A549 (cell line): Measurements from ENCODE around the gene RAMP1. TPM values are rescaled to one million over a fixed set of nuclear protein-coding genes. Genes with fewer than 3 reads are reported as not detected.

ENCODE experiments used
- ATAC-seq, 2 experiments: fragments of 200-7000 bp in 1 of 2; fragments of >200 bp in 1 of 2; cut with Nextera tagmentation in 1 of 2; cut with Tn5 transposase in 1 of 2; 3 replicates each; pipeline versions ENCODE4 v1.8.0 to v1.9.1; 2018 to 2020; ENCODE audit warnings: mild to moderate bottlenecking in 1 of 2, moderate library complexity in 1 of 2
- CTCF ChIA-PET: fragments of 300-600 bp; sonication (Branson Sonifier 250); formaldehyde crosslinking; extraction: SDS; loops from one replicate; lab custom pipeline; 2021; ENCODE audit warnings: antibody characterized with exemption, inconsistent platforms; lab: Yijun Ruan, JAX
- POLR2A ChIA-PET: fragments of 350-600 bp; formaldehyde crosslinking; extraction: SDS; loops from one replicate; lab custom pipeline; 2021; ENCODE audit warnings: antibody characterized with exemption, inconsistent platforms; lab: Yijun Ruan, JAX
- DNase-seq, 2 experiments: peaks; one replicate each; pipeline versions ENCODE4 v3.0.0 to v3.0.0-alpha.2; 2011 to 2016; ENCODE audit warnings: low read depth in 1 of 2, low spot score in 1 of 2
- FAIRE-seq: peaks from 2 replicates; lab custom pipeline; 2011; peaks lifted over from hg19 to GRCh38; lab: Jason Lieb, UNC
- H3K27ac ChIP-seq, 2 experiments: fragments of >200 bp; sonication (Bioruptor Twin); formaldehyde crosslinking; 3 replicates each; pipeline ENCODE4 v1.5.1; 2016 to 2017
- H3K4me1 ChIP-seq: fragments of >200 bp; sonication (Bioruptor Twin); formaldehyde crosslinking; 3 replicates; pipeline ENCODE4 v1.6.1; 2016
- H3K4me2 ChIP-seq: fragments of >200 bp; sonication (Bioruptor Twin); formaldehyde crosslinking; 3 replicates; pipeline ENCODE4 v1.6.1; 2016
- H3K4me3 ChIP-seq: fragments of >200 bp; sonication (Bioruptor Twin); formaldehyde crosslinking; 3 replicates; pipeline ENCODE4 v1.5.1; 2016
- H3K9me3 ChIP-seq: fragments of >200 bp; sonication (Bioruptor Twin); formaldehyde crosslinking; 3 replicates; pipeline ENCODE4 v1.6.1; 2016
- BHLHE40 ChIP-seq: IDR thresholded peaks from 2 replicates; pipeline ENCODE4 v1.6.1; 2012; ENCODE audit warnings: low read depth, low read length, inconsistent platforms
- CBX2 ChIP-seq: fragments of 200-600 bp; sonication (generic); IDR thresholded peaks from 2 replicates; pipeline ENCODE4 v1.6.1; 2016; ENCODE audit warnings: low read depth, mild to moderate bottlenecking, borderline replicate concordance
- CHD2 ChIP-seq: fragments of 150-350 bp; IDR thresholded peaks from 2 replicates; pipeline ENCODE4 v1.6.1; 2014; ENCODE audit warnings: low read length; ENCODE audit not compliant: partially characterized antibody
- EHF ChIP-seq: fragments of 250-450 bp; sonication (Bioruptor Pico); IDR thresholded peaks from 2 replicates; pipeline ENCODE4 v1.5.0; 2020; ENCODE audit warnings: mild to moderate bottlenecking
- EHMT2 ChIP-seq: fragments of 200-600 bp; sonication (generic); IDR thresholded peaks from 2 replicates; pipeline ENCODE4 v1.6.1; 2016; ENCODE audit warnings: antibody characterized with exemption, low read depth, mild to moderate bottlenecking, moderate library complexity
- EP300 ChIP-seq, 2 experiments: fragments of >200 bp; sonication (Bioruptor Twin); formaldehyde crosslinking; IDR thresholded peaks; 2 replicates in 1 of 2; 3 replicates in 1 of 2; pipeline ENCODE4 v1.6.1; 2016 to 2017
- ESRRA ChIP-seq: fragments of 150-350 bp; IDR thresholded peaks from 2 replicates; pipeline ENCODE4 v1.6.1; 2014; ENCODE audit warnings: mild to moderate bottlenecking, low read length, borderline replicate concordance
- GATA3 ChIP-seq: IDR thresholded peaks from 2 replicates; pipeline ENCODE4 v1.6.1; 2012; ENCODE audit warnings: borderline replicate concordance
- HDAC2 ChIP-seq: fragments of 200-600 bp; sonication (generic); IDR thresholded peaks from 2 replicates; pipeline ENCODE4 v1.6.1; 2016
- HEYL ChIP-seq: fragments of 250-450 bp; sonication (Bioruptor Pico); IDR thresholded peaks from 2 replicates; pipeline ENCODE4 v1.8.0; 2021; ENCODE audit warnings: mild to moderate bottlenecking, moderate library complexity
- HOXB13 ChIP-seq: fragments of 250-450 bp; sonication (Bioruptor Pico); IDR thresholded peaks from 2 replicates; pipeline ENCODE4 v1.5.0; 2020; ENCODE audit warnings: low read depth, mild to moderate bottlenecking, moderate library complexity
- HOXB5 ChIP-seq: fragments of 250-450 bp; sonication (Bioruptor Pico); IDR thresholded peaks from 2 replicates; pipeline ENCODE4 v1.5.0; 2020; ENCODE audit warnings: mild to moderate bottlenecking, moderate library complexity
- JUN ChIP-seq, 2 experiments: fragments of >200 bp; sonication (Bioruptor Twin); formaldehyde crosslinking; IDR thresholded peaks; 2 replicates in 1 of 2; 3 replicates in 1 of 2; pipeline ENCODE4 v1.6.1; 2016 to 2017
- KDM1A ChIP-seq: fragments of 200-600 bp; sonication (generic); IDR thresholded peaks from 2 replicates; pipeline ENCODE4 v1.6.1; 2016; ENCODE audit warnings: low read depth, mild to moderate bottlenecking
- MAFK ChIP-seq: fragments of 450-650 bp; IDR thresholded peaks from 2 replicates; pipeline ENCODE4 v1.6.1; 2014; ENCODE audit not compliant: partially characterized antibody
- MAZ ChIP-seq: fragments of 150-350 bp; IDR thresholded peaks from 2 replicates; pipeline ENCODE4 v1.6.1; 2014; ENCODE audit warnings: antibody characterized with exemption, low read depth, low read length, borderline replicate concordance
- NPAS2 ChIP-seq: fragments of 250-450 bp; sonication (Bioruptor Pico); IDR thresholded peaks from 2 replicates; pipeline ENCODE4 v1.8.0; 2022; ENCODE audit warnings: mild to moderate bottlenecking, moderate library complexity, borderline replicate concordance
- NR3C1 ChIP-seq: fragments of >200 bp; sonication (Bioruptor Twin); formaldehyde crosslinking; IDR thresholded peaks from 3 replicates; pipeline ENCODE4 v1.6.1; 2017
- PHF8 ChIP-seq: fragments of 200-600 bp; sonication (generic); IDR thresholded peaks from 2 replicates; pipeline ENCODE4 v1.6.1; 2016; ENCODE audit warnings: low read depth, mild to moderate bottlenecking, antibody characterized with exemption, moderate library complexity, borderline replicate concordance
- POLR2A ChIP-seq: IDR thresholded peaks from 2 replicates; pipeline ENCODE4 v1.6.1; 2012; ENCODE audit warnings: mild to moderate bottlenecking, low read length
- RAD21 ChIP-seq, 2 experiments: fragments of >200 bp in 1 of 2; sonication (Bioruptor Twin) in 1 of 2; formaldehyde crosslinking in 1 of 2; IDR thresholded peaks in 1 of 2; conservative IDR thresholded peaks in 1 of 2; 2 replicates in 1 of 2; 3 replicates in 1 of 2; pipeline ENCODE4 v1.6.1; 2012 to 2018; ENCODE audit warnings: inconsistent platforms in 1 of 2
- RCOR1 ChIP-seq: fragments of 150-350 bp; IDR thresholded peaks from 2 replicates; pipeline ENCODE4 v1.6.1; 2014; ENCODE audit warnings: antibody characterized with exemption, low read length, low read depth
- ZFP36 ChIP-seq: fragments of 450-650 bp; IDR thresholded peaks from 2 replicates; pipeline ENCODE4 v1.6.1; 2014; ENCODE audit warnings: borderline replicate concordance; ENCODE audit not compliant: partially characterized antibody
- ZSCAN20 ChIP-seq: fragments of 250-450 bp; sonication (Bioruptor Pico); IDR thresholded peaks from 2 replicates; pipeline ENCODE4 v1.8.0; 2022; ENCODE audit warnings: mild to moderate bottlenecking, moderate library complexity
- WGBS: methylation state at CpG from one replicate; pipeline ENCODE4 v1.1.6; 2017; ENCODE audit errors: missing lambda C conversion rate; 5-methylcytosine and 5-hydroxymethylcytosine counted together
- polyA plus RNA-seq, 4 experiments: library from polyadenylated mRNA; depleted of rRNA in 3 of 4; stranded (reverse); fragments of >200 nt; fragmentation: RNase III in 1 of 4; extraction: RNeasy Plus Mini Kit Qiagen cat#74134 plus additional on column Dnase treatment in 1 of 4; gene quantifications; 2 replicates in 3 of 4; 3 replicates in 1 of 4; pipeline ENCODE4 v1.2.3, GENCODE V29; 2011 to 2017
- TF ChIP-seq, protein P1 (sequence below): fragments of >200 bp; sonication (Bioruptor Twin); formaldehyde crosslinking; IDR thresholded peaks from 3 replicates; pipeline ENCODE4 v1.6.1; 2016
- TF ChIP-seq, protein P2 (sequence below): fragments of >200 bp; sonication (Bioruptor Twin); formaldehyde crosslinking; IDR thresholded peaks from 2 replicates; pipeline ENCODE4 v1.6.1; 2016
- TF ChIP-seq, protein P3 (sequence below): fragments of >200 bp; sonication (Bioruptor Twin); formaldehyde crosslinking; IDR thresholded peaks from 3 replicates; pipeline ENCODE4 v1.5.1; 2016
- TF ChIP-seq, protein P4 (sequence below): IDR thresholded peaks from 2 replicates; pipeline ENCODE4 v1.6.1; 2012
- TF ChIP-seq, protein P5 (sequence below): IDR thresholded peaks from 2 replicates; pipeline ENCODE4 v1.6.1; 2012
- TF ChIP-seq, protein P6 (sequence below): fragments of 250-450 bp; sonication (Bioruptor Pico); IDR thresholded peaks from 2 replicates; pipeline ENCODE4 v1.5.0; 2021; ENCODE audit warnings: mild to moderate bottlenecking, moderate library complexity, borderline replicate concordance

The RAMP1 gene
- polyA plus RNA-seq, 2 of the 4 experiments (the other 2 are of a cell fraction) = not detected

DNA sequence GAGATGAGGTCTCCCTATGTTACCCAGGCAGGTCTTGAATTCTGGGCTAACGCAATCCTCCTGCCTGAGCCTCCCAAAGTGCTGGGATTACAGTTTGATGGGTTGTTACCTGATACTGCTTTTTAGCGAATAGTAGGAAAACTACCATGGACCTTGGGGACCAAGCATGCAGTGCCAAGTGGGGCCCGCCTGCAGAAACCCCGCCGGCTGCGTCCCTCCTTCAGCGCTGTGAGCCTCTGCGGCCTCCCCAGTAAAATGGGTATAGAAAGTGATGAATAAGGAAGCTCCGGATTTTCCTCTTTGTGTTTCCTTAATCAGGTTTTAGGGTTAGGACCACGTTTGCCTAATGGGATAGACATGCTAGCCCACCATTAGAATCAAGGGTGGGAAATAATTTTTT, 30.4 kb downstream of the RAMP1 start:
- CTCF ChIA-PET = interaction anchor here (0.7 to 1.2 kb wide), 2 partner anchors 30 to 271 kb away, joined by 4 to 5 read pairs; no protein-coding TSS in a partner anchor
- H3K9me3 ChIP-seq = no peaks in the 10 kb centered on the region
- no peak for TF ChIP-seq RCOR1
- TF ChIP-seq ESRRA = no peak
- TF ChIP-seq BHLHE40 = no peak
- no peak for TF ChIP-seq KDM1A
- no peak for TF ChIP-seq HOXB5
- TF ChIP-seq POLR2A = no peak
- TF ChIP-seq, protein P1, sequence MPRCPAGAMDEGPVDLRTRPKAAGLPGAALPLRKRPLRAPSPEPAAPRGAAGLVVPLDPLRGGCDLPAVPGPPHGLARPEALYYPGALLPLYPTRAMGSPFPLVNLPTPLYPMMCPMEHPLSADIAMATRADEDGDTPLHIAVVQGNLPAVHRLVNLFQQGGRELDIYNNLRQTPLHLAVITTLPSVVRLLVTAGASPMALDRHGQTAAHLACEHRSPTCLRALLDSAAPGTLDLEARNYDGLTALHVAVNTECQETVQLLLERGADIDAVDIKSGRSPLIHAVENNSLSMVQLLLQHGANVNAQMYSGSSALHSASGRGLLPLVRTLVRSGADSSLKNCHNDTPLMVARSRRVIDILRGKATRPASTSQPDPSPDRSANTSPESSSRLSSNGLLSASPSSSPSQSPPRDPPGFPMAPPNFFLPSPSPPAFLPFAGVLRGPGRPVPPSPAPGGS = no peak
- no peak for TF ChIP-seq ZFP36
- no peak for TF ChIP-seq RAD21 (conservative IDR thresholded peaks at IDR 0.05 in 1 of 2, IDR thresholded peaks at IDR 0.05 in 1 of 2)
- TF ChIP-seq, protein P2, sequence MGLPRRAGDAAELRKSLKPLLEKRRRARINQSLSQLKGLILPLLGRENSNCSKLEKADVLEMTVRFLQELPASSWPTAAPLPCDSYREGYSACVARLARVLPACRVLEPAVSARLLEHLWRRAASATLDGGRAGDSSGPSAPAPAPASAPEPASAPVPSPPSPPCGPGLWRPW = no peak
- no peak for TF ChIP-seq MAZ
- TF ChIP-seq PHF8 = no peak
- no peak for TF ChIP-seq NR3C1
- TF ChIP-seq, protein P3, sequence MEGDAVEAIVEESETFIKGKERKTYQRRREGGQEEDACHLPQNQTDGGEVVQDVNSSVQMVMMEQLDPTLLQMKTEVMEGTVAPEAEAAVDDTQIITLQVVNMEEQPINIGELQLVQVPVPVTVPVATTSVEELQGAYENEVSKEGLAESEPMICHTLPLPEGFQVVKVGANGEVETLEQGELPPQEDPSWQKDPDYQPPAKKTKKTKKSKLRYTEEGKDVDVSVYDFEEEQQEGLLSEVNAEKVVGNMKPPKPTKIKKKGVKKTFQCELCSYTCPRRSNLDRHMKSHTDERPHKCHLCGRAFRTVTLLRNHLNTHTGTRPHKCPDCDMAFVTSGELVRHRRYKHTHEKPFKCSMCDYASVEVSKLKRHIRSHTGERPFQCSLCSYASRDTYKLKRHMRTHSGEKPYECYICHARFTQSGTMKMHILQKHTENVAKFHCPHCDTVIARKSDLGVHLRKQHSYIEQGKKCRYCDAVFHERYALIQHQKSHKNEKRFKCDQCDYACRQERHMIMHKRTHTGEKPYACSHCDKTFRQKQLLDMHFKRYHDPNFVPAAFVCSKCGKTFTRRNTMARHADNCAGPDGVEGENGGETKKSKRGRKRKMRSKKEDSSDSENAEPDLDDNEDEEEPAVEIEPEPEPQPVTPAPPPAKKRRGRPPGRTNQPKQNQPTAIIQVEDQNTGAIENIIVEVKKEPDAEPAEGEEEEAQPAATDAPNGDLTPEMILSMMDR = no peak
- no peak for TF ChIP-seq HEYL (CRISPR knock-in tag)
- no peak for TF ChIP-seq EHF (CRISPR knock-in tag)
- TF ChIP-seq MAFK = no peak
- TF ChIP-seq, all 56 proteins: peak for 0
- no peak for FAIRE-seq
- no peak for DNase-seq
- Histone ChIP-seq H3K4me1 (peaks cover 9% of the 10 kb centered on the region), H3K4me3 (no peak overlapping the region), H3K27ac (no peak overlapping the region), H3K4me2 (no peak overlapping the region)
- POLR2A ChIA-PET = no interaction called here
- 94% methylated on average over 10 of the region's 10 CpGs for whole genome bisulfite sequencing
- no peak for ATAC-seq

DNA sequence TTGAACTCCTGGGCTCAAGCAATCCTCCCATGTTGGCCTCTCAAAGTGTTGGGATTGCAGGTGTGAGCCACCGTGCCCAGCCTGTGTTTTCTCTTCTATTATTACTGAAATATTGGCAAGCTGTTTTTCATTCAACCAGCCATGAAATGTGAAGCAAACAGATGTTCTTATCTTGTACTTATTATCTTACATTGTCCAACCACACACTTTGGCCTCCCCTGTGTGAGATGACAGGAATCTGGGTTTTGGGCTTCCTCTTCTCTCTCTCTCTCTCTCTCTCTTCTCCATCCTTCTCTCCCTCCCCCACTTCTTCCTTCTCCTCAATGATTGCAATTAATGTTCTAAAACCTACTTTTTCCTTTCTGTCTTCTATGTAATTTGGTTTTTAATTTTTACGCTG, 33.1 kb downstream of the RAMP1 start:
- H3K9me3 ChIP-seq = no peaks in the 10 kb centered on the region
- TF ChIP-seq, protein P4, sequence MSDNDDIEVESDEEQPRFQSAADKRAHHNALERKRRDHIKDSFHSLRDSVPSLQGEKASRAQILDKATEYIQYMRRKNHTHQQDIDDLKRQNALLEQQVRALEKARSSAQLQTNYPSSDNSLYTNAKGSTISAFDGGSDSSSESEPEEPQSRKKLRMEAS = no peak
- TF ChIP-seq EP300 (IDR thresholded peaks at IDR 0.05) = no peak
- peaks cover 9% of the 10 kb centered on the region for H3K4me1 ChIP-seq
- ChIA-PET POLR2A (no interaction called here), CTCF (interaction anchor here (2.0 kb wide), 1 partner anchor 31 kb away, joined by 6 read pairs; no protein-coding TSS in a partner anchor)
- no peak overlapping the region for H3K27ac ChIP-seq
- no peak overlapping the region for H3K4me2 ChIP-seq
- ATAC-seq (no peak), FAIRE-seq (no peak), DNase-seq (no peak)
- H3K4me3 ChIP-seq = no peak overlapping the region
- WGBS = 95% methylated on average over 2 of the region's 2 CpGs

DNA sequence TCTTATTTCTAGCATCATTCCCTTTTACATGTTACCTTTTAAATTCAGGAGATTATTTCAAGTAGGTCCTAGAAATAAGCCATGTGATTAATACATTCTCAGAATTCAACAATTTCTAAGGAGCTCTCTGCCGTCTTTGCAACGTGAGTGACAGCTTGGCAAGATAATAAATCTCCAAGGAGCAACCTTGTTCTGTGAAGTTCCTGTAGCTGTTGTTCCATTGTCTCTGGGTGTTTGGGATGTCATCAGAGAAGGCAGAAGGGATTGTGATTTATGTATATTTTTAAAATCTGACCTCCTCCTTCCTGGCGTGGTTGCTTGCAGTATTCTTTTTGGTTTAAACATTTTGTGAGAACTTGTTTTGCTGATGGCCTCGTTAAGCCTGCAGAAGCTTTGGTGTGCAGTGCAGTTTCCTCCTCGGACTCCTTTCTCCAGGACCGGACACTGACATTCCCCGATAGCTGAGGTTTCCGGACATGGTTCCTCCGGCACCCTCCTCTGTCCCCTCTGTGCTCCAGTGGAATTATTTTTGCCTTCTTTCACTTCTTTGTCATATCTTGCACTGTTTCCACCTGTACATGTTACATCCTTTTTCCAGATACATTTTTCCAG, 33.7 kb downstream of the RAMP1 start:
- Histone ChIP-seq H3K9me3 (no peaks in the 10 kb centered on the region), H3K4me2 (no peak overlapping the region), H3K27ac (no peak overlapping the region), H3K4me1 (peaks cover 7% of the 10 kb centered on the region), H3K4me3 (no peak overlapping the region)
- ATAC-seq (no peak), FAIRE-seq (no peak), DNase-seq (no peak)
- CTCF ChIA-PET = interaction anchor here (2.0 kb wide), 1 partner anchor 30 kb away, joined by 6 read pairs; no protein-coding TSS in a partner anchor
- WGBS = 83% methylated on average over 9 of the region's 9 CpGs
- POLR2A ChIA-PET = no interaction called here
- TF ChIP-seq NR3C1 (no peak), CBX2 (no peak), HOXB13 (CRISPR knock-in tag) (no peak), JUN (IDR thresholded peaks at IDR 0.05) (no peak), KDM1A (no peak), ZSCAN20 (CRISPR knock-in tag) (no peak), NPAS2 (CRISPR knock-in tag) (no peak), CHD2 (no peak), EHMT2 (no peak), MAZ (no peak), HDAC2 (no peak), GATA3 (no peak), EHF (CRISPR knock-in tag) (no peak)
- TF ChIP-seq, protein P5, sequence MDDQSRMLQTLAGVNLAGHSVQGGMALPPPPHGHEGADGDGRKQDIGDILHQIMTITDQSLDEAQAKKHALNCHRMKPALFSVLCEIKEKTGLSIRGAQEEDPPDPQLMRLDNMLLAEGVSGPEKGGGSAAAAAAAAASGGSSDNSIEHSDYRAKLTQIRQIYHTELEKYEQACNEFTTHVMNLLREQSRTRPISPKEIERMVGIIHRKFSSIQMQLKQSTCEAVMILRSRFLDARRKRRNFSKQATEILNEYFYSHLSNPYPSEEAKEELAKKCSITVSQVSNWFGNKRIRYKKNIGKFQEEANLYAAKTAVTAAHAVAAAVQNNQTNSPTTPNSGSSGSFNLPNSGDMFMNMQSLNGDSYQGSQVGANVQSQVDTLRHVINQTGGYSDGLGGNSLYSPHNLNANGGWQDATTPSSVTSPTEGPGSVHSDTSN = no peak
- TF ChIP-seq, protein P6, sequence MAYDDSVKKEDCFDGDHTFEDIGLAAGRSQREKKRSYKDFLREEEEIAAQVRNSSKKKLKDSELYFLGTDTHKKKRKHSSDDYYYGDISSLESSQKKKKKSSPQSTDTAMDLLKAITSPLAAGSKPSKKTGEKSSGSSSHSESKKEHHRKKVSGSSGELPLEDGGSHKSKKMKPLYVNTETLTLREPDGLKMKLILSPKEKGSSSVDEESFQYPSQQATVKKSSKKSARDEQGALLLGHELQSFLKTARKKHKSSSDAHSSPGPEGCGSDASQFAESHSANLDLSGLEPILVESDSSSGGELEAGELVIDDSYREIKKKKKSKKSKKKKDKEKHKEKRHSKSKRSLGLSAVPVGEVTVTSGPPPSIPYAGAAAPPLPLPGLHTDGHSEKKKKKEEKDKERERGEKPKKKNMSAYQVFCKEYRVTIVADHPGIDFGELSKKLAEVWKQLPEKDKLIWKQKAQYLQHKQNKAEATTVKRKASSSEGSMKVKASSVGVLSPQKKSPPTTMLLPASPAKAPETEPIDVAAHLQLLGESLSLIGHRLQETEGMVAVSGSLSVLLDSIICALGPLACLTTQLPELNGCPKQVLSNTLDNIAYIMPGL (CRISPR knock-in tag) = no peak
